ENCODE measurements around the gene SCAPER.
"Not testable (repeated sequence)": the region's sequence is repeated elsewhere in the genome, so short reads cannot be mapped to it uniquely, and the experiment has no call there.

Gene SCAPER

DNA sequence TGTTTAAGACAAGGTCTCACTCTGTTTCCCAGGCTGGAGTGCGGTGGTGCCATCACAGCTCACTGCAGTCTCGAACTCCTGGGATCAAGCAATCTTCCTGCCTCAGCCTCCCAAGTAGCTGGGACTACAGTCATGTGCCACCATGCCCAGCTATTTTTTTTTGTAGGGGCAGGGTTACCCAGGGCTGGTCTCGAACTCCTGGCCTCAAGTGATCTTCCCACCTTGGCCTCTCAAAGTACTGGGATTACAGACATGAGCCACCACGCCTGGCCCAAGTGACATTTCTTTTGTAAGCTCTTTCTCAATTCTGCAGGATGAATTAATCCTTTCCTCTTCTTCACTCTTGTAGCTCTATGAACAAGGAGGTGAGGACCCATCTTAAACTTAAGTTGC, 592.0 kb downstream of the SCAPER start:
- DNase-seq (ENCODE audit: low read depth) = not testable (repeated sequence)

- no peak for DNase-seq (ENCODE audit: low read depth)
These were observed 592.5 kb downstream of the SCAPER start for GRCh38 chr15:76312540-76313174.

DNA sequence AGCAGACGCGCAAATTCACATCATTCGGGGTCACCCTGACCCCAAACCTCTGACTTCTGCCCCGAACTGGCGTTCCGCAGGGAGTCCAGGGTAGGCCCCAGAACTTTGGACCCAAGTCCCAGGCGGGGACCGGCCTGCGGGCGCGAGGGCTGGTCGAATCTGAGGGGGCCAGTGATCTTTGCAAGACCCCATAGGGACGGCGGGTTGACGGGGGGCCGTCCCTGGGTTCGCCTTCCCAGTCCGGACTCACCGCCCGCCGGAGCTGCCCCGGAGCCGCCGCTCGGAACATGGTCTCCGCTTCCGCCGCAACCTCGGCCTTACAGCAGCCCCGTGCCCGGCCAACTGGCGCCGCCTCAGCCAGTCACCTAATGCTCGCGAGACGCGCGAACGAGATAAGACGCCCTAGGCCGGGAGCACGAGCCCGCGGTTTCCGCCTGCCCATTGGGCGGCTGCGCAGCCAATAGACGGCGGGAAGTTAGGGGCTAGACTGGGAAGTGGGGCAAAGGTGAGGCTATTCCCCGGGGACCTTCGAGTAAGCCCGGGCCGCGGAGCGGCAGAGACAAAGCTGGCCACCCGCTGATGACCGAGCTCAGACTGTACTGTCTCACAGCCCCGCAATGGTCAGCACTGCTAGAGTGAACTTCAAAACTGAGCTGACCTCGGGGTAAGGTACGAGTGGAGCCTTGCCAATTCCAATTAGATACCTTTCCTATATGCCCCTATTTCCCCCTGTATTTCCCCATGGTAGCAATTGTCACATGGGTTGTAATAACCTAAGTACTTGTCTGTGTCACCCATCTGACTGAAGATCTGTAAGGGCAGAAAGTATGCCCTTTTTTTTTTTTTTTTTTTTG, 593.8 kb downstream of the SCAPER start, which contains the start of gene ETFA:
Gene ETFA, minus strand, starts transcription at position 370 of the 854 bp plus-strand sequence. Its CDS starts 81 bp downstream, at position 289.
- DNase-seq (ENCODE audit: low read depth) = peak; percentile 87

DNA sequence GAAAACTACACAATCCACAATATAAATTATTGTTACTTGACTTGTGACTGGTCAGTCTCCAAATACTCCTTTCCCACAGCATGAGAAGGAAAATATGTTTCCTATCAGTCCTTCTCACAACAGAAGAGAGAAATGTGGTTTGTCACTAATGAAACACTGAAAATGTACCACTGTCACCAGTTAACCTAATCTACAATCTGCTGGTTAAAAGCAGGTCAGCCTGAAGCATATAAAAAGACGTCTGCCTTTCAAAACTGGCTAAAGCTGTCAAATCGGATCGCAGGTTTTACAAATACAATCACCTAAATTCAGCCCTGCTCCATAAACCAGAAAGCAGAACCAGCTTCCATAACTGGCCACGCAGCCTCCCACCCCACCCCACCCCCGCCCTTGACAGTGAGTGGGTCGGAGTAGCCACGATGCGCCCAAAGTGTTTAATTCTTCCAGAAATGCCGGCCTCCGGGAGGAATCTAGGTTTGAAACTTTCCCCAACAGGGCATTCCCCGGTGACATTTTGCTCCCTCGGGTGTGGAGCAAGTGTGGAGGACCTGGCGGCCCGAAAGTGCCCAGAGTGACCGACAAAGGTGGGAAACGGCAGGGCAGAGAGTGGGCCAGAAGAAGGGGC, 594.6 kb downstream of the SCAPER start:
- DNase-seq (ENCODE audit: low read depth) = no peak

DNA sequence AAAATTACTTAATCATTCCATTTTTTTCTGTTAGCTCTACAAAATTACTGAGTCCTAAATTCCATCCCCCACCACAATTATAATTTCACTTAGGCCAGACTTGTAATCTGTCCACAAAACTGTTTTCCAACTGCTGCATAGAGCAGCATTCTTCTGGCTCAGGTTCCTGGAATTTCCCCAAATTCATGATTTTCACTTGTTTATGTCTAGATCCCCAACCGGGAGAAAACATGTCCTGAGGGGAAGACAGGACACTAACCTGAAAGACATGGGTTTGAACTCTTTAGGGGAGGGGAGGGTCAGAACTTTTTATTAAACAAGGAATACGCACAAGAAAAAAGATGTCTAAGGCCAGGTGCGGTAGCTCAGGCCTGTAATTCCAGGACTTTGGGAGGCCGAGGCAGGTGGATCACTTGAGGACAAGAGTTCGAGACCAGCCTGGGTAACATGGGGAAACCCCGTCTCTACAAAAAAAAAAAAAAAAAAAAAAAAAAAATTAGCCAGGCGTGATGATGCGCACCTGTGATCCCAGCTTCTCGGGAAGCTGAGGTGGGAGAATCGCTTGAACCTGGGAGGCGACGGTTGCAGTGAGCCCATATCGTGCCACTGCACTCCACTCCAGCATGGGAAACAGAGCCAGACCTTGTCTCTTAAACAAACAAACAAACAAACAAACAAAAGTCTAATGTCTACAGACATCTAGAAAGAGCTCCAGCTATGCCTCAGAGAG, 595.4 kb downstream of the SCAPER start:
- DNase-seq (ENCODE audit: low read depth) = no peak

DNA sequence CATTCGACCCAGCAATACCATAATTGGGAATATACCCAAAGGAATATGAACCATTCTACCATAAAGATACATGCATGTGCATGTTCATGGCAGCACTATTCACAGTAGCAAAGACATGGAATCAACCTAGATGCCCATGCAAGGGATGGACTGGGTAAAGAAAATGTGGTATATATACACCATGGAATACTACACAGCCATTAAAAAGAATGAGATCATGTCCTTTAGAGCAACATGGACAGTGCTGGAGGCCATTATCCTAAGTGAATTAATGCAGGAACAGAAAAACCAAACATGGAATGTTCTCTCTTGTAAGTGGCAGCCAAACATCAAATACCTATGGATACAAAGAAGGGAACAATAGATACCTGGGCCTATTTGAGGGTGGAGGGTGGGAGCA, 601.2 kb downstream of the SCAPER start:
- DNase-seq (ENCODE audit: low read depth) = no peak

- DNase-seq (ENCODE audit: low read depth) = no peak
These were observed 605.4 kb downstream of the SCAPER start for GRCh38 chr15:76299786-76300185.

GRCh38 chr15:76298986-76299385, 606.2 kb downstream of the SCAPER start:
- no peak for DNase-seq (ENCODE audit: low read depth)

DNA sequence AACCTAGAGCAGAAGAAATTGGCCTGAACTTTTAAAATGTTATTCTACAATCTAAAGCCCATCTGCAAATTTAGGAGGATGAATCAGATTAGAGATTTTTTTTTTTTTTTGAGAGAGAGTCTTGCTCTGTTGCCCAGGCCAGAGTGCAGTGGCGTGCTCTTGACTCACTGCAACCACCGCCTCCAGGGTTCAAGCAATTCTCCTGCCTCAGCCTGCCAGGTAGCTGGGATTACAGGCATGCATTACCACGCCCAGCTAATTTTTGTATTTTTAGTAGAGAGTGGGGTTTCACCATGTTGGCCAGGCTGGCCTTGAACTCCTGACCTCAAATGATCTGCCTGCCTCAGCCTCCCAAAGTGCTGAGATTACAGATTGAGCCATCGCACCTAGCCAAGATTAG, 607.2 kb downstream of the SCAPER start:
- DNase-seq (ENCODE audit: low read depth) = not testable (repeated sequence)
